Measurements from ENCODE around the gene ASPHD2.

Gene ASPHD2

DNA sequence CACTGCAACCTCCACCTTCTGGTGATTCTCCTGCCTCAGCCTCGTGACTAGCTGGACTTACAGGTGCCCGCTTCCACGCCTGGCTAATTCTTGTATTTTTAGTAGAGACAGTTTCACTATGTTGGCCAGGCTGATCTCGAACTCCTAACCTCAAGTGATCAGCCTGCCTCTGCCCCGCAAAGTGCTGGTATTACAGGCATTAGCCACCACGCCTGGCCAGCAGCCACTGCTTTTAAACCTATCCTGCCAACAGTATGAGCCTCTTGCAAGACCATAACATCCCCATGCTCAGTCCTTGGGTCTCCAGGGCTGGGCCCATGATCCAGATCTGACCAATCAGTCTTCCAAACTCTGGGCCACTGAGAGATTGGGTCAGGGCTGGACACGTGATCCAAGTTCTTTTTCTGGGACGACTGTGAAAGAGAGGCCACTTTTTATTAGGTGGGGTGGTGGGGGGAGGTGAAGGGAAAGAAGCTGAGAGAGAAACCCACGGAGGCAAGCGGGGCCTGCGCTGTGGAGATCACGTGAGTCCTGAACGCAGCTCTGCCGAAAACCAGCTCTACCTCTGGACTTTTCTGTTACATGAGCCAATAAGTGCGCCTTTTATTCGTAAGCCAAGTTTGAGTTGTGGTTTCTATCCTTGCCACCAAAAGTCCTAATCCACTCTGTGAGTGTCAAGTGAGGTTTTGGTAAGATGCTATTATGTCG lies 17.9 kb downstream of the ASPHD2 start:
- TF ChIP-seq, protein P1, sequence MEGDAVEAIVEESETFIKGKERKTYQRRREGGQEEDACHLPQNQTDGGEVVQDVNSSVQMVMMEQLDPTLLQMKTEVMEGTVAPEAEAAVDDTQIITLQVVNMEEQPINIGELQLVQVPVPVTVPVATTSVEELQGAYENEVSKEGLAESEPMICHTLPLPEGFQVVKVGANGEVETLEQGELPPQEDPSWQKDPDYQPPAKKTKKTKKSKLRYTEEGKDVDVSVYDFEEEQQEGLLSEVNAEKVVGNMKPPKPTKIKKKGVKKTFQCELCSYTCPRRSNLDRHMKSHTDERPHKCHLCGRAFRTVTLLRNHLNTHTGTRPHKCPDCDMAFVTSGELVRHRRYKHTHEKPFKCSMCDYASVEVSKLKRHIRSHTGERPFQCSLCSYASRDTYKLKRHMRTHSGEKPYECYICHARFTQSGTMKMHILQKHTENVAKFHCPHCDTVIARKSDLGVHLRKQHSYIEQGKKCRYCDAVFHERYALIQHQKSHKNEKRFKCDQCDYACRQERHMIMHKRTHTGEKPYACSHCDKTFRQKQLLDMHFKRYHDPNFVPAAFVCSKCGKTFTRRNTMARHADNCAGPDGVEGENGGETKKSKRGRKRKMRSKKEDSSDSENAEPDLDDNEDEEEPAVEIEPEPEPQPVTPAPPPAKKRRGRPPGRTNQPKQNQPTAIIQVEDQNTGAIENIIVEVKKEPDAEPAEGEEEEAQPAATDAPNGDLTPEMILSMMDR (IDR thresholded peaks at IDR 0.05; ENCODE audit: low read length, missing control alignments), result no peak
- no peak overlapping the region for H3K4me3 ChIP-seq (replicated peaks; ENCODE audit: low read depth, low read length)
- DNase-seq (ENCODE audit: low read depth), result no peak

GRCh38 chr22:26447584-26448329 lies 18.7 kb downstream of the ASPHD2 start:
- DNase-seq (ENCODE audit: low read depth), result no peak
- no peak overlapping the region for H3K4me3 ChIP-seq (replicated peaks; ENCODE audit: low read depth, low read length)
- TF ChIP-seq, protein P1 (IDR thresholded peaks at IDR 0.05; ENCODE audit: low read length, missing control alignments), result no peak

GRCh38 chr22:26448334-26448733 lies 19.3 kb downstream of the ASPHD2 start:
- no peak for DNase-seq (ENCODE audit: low read depth)
- H3K4me3 ChIP-seq (replicated peaks; ENCODE audit: low read depth, low read length), result no peak overlapping the region
- TF ChIP-seq, protein P1 (IDR thresholded peaks at IDR 0.05; ENCODE audit: low read length, missing control alignments), result no peak

GRCh38 chr22:26448941-26449340 lies 19.9 kb downstream of the ASPHD2 start:
- TF ChIP-seq, protein P1 (IDR thresholded peaks at IDR 0.05; ENCODE audit: low read length, missing control alignments), result no peak
- H3K4me3 ChIP-seq (replicated peaks; ENCODE audit: low read depth, low read length), result no peak overlapping the region
- no peak for DNase-seq (ENCODE audit: low read depth)

- TF ChIP-seq, protein P1 (IDR thresholded peaks at IDR 0.05; ENCODE audit: low read length, missing control alignments), result no peak
- no peak for DNase-seq (ENCODE audit: low read depth)
These were observed 21.6 kb downstream of the ASPHD2 start for GRCh38 chr22:26450453-26451185.

DNA sequence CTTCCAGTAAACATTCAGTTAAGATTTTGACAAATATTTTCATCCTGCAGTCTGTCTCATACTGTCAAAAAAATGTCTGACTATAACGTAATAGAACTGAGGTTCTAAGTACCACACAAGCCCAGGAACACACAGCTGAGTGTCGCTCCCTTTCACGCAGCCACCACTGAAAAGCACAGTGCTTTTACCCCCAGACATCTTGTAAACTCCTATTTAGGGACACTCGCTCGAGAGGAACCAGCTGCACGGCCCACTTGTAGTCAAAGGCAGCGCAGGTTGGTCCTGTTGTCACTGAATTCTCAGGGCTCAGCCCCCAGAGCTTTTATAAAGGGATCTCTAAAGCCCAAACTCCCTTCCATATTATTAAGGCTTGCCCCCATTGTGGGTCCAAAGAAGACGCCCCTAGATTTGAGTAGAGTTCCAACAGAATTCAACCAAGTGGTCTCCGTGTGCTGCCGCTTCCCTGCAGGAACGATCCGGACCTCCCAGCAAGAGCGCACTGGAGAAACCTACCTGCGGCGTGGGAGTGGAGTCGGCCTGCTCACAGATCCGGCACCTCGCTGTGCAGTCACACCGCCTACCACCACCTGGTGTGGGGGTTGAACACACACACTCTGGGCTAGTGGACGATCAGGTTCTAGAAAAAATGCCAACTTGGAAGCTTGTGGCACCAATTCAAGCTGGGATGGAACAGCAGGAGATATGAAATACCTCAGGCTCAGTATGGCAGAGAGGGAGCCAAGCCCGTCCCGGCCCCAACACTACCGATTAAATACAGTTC lies 23.4 kb downstream of the ASPHD2 start:
- H3K4me3 ChIP-seq (replicated peaks; ENCODE audit: low read depth, low read length), result no peak overlapping the region
- TF ChIP-seq, protein P1 (IDR thresholded peaks at IDR 0.05; ENCODE audit: low read length, missing control alignments), result no peak
- no peak for DNase-seq (ENCODE audit: low read depth)

More at GRCh38 chr22:26450453-26451185, 21.6 kb downstream of the ASPHD2 start:
- H3K4me3 ChIP-seq (replicated peaks; ENCODE audit: low read depth, low read length), result no peak overlapping the region
